ENCODE measurements around the gene TSEN15. TPM values are rescaled to one million over a fixed set of nuclear protein-coding genes. Genes with fewer than 3 reads are reported as not detected.

Gene TSEN15
- total RNA-seq, 1 donor from 2014 or later: 29.4 TPM

DNA sequence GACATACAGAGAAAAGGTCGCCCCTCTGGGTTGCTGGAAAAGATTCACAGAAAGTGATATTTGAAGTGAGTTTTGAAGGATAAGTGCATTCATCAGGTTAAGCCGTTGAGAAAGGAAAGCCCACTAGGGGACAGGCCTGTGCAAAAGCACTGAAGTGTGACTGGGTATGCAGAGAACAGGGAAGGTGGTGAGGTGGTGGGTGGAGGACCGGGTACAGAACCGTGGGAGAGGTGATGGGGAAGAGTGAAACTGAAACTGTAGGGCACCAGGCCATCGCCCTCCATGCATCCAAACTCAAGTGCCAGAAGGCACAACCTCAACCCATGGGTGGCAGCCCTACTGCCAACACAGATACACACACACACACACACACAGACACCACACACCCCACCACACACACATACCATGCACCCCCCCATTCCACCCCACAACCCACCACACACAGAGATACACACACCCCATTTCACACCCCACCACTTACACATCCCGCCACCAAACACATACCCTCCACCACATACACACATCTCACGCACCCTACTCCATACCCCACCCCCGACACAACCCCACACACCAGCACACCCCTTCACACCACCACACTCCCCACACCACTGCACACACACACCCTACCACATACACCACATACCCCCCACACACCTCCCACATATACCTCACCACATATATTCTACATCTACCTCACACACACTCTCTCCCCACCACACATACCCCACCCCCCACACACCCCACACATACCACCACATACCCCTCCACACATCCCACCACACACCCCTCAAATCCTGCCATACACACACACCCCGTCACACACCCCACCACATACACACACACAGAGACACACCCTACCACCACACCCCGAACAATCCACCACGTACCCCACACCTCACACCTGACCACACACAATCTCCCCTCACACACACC is 59.0 kb downstream of the TSEN15 start:
- peaks cover 15% of the 10 kb centered on the region for H3K9me3 ChIP-seq (replicated peaks)
- H3K4me3 ChIP-seq: no peak overlapping the region
- no peaks in the 10 kb centered on the region for H3K27me3 ChIP-seq (ENCODE audit: low read depth)
- intact Hi-C loops (cut with micrococcal nuclease): no loop called here
- H3K27ac ChIP-seq (replicated peaks): no peak overlapping the region
- peaks cover 4% of the 10 kb centered on the region for H3K36me3 ChIP-seq
- no peak for DNase-seq
- TF ChIP-seq, protein P1, sequence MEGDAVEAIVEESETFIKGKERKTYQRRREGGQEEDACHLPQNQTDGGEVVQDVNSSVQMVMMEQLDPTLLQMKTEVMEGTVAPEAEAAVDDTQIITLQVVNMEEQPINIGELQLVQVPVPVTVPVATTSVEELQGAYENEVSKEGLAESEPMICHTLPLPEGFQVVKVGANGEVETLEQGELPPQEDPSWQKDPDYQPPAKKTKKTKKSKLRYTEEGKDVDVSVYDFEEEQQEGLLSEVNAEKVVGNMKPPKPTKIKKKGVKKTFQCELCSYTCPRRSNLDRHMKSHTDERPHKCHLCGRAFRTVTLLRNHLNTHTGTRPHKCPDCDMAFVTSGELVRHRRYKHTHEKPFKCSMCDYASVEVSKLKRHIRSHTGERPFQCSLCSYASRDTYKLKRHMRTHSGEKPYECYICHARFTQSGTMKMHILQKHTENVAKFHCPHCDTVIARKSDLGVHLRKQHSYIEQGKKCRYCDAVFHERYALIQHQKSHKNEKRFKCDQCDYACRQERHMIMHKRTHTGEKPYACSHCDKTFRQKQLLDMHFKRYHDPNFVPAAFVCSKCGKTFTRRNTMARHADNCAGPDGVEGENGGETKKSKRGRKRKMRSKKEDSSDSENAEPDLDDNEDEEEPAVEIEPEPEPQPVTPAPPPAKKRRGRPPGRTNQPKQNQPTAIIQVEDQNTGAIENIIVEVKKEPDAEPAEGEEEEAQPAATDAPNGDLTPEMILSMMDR (IDR thresholded peaks at IDR 0.05; ENCODE audit: borderline replicate concordance): no peak
- no peaks in the 10 kb centered on the region for H3K4me1 ChIP-seq

DNA sequence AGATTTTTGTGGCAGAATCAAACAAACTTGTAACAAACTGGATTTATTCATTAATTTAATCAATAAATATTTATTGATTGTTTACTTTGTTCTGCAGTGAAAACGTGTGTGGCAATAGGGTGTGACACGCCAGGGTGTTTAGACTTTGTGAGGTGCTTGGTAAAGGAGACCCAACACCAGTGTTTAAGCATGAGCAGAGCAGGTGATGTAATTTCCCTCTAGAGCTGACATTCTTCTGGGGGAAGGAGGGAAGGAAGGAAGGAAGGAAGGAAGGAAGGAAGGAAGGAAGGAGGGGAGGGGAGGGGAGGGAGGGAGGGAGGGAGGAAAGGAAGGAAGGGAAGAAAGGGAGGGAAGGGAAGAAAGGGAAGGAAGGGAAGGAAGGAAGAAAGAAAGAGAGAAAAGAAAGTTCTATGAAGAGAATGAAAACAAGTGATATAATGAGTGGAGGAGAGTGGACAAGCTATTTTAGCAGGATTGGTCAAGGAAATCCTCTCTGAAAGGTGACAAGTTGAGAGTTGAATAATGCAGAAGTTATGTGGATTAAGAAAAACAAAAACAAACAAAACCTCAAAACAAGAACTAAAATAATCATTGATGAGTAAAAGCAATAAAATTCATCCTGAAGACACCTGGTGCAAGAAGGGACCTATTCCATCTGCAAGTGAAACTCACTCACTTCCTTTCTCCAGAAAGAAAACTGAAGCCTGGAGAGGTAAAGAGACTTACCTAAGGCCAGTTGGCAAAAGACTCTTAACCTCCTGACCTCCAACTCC is 60.8 kb downstream of the TSEN15 start:
- no peaks in the 10 kb centered on the region for H3K27me3 ChIP-seq (ENCODE audit: low read depth)
- H3K4me1 ChIP-seq: no peaks in the 10 kb centered on the region
- H3K9me3 ChIP-seq (replicated peaks): no peaks in the 10 kb centered on the region
- H3K4me3 ChIP-seq: no peak overlapping the region
- no peak for DNase-seq
- no peak overlapping the region for H3K27ac ChIP-seq (replicated peaks)
- intact Hi-C loops (cut with micrococcal nuclease): no loop called here
- TF ChIP-seq, protein P1 (IDR thresholded peaks at IDR 0.05; ENCODE audit: borderline replicate concordance): no peak
- H3K36me3 ChIP-seq: no peaks in the 10 kb centered on the region

DNA sequence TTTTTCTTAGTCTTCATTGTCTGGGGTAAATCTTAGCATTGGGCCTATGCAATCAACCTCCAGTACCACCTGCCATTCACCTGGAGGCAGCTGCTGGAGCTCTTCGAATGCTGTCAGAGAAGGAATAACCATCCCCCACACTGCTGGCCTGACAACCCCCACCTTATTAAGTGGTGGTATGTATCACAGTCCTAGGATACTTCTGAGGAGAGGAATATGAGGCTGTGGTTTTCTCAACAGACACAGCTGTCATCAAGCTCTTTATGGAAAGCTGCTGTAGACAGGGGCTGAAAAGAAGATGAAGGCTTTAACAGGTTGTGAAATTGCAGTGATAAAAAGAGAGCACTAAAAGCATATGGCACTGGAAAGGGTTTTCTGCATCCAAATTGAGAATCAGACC is 61.7 kb downstream of the TSEN15 start:
- intact Hi-C loops (cut with micrococcal nuclease): no loop called here
- H3K9me3 ChIP-seq (replicated peaks): no peaks in the 10 kb centered on the region
- no peak overlapping the region for H3K4me3 ChIP-seq
- H3K27me3 ChIP-seq (ENCODE audit: low read depth): no peaks in the 10 kb centered on the region
- no peak for DNase-seq
- TF ChIP-seq, protein P1 (IDR thresholded peaks at IDR 0.05; ENCODE audit: borderline replicate concordance): no peak
- H3K36me3 ChIP-seq: no peaks in the 10 kb centered on the region
- H3K27ac ChIP-seq (replicated peaks): no peak overlapping the region
- H3K4me1 ChIP-seq: no peaks in the 10 kb centered on the region

DNA sequence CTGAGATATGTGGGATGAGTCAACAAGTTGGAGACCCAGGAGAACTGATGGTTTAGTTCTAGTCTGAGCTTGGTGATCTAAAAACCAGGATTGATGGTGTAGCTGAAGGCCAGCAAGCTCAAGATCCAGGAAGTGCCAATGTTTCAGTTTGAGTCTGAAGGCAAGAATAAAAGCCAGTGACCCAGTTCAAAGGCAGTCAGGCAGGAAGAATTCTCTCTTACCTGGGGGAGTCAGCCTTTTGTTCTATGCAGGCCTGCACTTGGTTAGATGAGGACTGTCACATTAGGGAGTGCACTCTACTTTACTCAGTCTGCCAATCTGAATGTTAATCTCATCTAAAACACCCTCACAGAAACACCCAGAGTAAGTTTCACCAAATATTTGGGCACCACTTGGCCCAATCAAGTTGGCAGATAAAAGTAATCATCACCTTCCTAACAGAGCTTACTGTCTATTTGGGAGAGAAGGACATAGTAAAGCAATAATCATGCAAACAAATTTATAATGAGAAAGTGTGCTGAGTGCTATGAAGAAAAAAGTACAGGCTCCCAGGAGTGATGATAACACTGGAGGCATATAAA is 63.4 kb downstream of the TSEN15 start:
- DNase-seq: no peak
- TF ChIP-seq, protein P1 (IDR thresholded peaks at IDR 0.05; ENCODE audit: borderline replicate concordance): no peak
- H3K36me3 ChIP-seq: no peaks in the 10 kb centered on the region
- H3K9me3 ChIP-seq (replicated peaks): no peaks in the 10 kb centered on the region
- intact Hi-C loops (cut with micrococcal nuclease): no loop called here
- no peak overlapping the region for H3K27ac ChIP-seq (replicated peaks)
- H3K27me3 ChIP-seq (ENCODE audit: low read depth): no peaks in the 10 kb centered on the region
- no peak overlapping the region for H3K4me3 ChIP-seq
- no peaks in the 10 kb centered on the region for H3K4me1 ChIP-seq

DNA sequence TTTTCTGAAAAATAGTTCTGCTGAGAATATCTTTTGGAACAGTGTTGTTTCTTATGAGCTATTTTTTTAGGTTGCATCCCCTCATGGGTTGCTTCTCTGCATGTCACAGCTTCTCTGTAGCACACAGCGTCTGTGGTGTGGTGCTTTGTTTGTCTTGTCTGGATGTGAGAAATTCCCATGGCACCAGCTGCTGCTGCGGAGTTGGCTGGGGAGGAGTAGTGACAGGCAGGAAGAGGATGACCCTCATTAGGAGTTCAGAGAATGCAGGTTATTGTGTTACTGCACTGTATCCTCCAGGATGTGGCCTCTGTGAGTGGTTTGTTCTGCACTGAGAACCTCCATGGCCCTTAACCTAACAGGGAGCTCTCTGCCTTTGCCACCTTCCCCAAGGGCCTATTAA is 64.8 kb downstream of the TSEN15 start:
- Histone ChIP-seq H3K27ac (replicated peaks) (no peak overlapping the region), H3K4me1 (no peaks in the 10 kb centered on the region), H3K9me3 (replicated peaks) (no peaks in the 10 kb centered on the region), H3K27me3 (ENCODE audit: low read depth) (no peaks in the 10 kb centered on the region), H3K36me3 (no peaks in the 10 kb centered on the region), H3K4me3 (no peak overlapping the region)
- DNase-seq: no peak
- intact Hi-C loops (cut with micrococcal nuclease): no loop called here
- TF ChIP-seq, protein P1 (IDR thresholded peaks at IDR 0.05; ENCODE audit: borderline replicate concordance): no peak
